Keratinocyte (primary cell): ENCODE results near the gene HIPK4.

Experiments used
- EZH2 ChIP-seq: IDR thresholded peaks from one replicate; pipeline ENCODE4 v1.6.1; 2012; ENCODE audit warnings: inconsistent platforms, mild to moderate bottlenecking, low read length, moderate library complexity
- TF ChIP-seq, protein P1 (sequence below), 3 experiments: IDR thresholded peaks in 1 of 3; conservative IDR thresholded peaks in 1 of 3; optimal IDR thresholded peaks in 1 of 3; 2 replicates in 2 of 3; 3 replicates in 1 of 3; pipeline versions ENCODE3 to v1.5.1; 2011; ENCODE audit warnings: low read length in 3 of 3, mild to moderate bottlenecking in 3 of 3, moderate library complexity in 2 of 3, control low read depth in 1 of 3, inconsistent platforms in 1 of 3; ENCODE audit not compliant: insufficient read depth in 2 of 3; ENCODE audit errors: extremely low read depth in 1 of 3

DNA sequence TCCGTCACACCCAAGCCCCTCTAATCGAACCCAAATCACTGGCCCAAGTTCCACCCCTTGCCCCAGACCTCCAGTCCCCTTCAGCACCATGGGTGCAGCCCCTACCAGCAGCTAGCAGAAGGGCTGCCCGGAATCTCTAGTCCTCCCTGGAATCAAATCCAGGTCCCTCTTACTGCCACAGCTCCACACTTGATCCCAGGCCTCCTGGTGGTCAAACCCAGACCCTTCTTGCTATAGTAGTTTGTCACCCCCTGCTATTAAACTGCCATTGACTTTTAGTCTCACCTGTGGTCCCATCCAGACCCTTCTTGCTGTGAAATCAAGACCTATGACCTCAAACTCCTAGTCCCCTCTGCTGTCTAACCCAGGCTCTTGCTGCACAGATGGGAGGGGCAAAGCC is 8.7 kb downstream of the HIPK4 start:
- TF ChIP-seq, protein P1, sequence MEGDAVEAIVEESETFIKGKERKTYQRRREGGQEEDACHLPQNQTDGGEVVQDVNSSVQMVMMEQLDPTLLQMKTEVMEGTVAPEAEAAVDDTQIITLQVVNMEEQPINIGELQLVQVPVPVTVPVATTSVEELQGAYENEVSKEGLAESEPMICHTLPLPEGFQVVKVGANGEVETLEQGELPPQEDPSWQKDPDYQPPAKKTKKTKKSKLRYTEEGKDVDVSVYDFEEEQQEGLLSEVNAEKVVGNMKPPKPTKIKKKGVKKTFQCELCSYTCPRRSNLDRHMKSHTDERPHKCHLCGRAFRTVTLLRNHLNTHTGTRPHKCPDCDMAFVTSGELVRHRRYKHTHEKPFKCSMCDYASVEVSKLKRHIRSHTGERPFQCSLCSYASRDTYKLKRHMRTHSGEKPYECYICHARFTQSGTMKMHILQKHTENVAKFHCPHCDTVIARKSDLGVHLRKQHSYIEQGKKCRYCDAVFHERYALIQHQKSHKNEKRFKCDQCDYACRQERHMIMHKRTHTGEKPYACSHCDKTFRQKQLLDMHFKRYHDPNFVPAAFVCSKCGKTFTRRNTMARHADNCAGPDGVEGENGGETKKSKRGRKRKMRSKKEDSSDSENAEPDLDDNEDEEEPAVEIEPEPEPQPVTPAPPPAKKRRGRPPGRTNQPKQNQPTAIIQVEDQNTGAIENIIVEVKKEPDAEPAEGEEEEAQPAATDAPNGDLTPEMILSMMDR (optimal IDR thresholded peaks at IDR 0.05 in 1 of 3, IDR thresholded peaks at IDR 0.05 in 1 of 3, conservative IDR thresholded peaks at IDR 0.05 in 1 of 3; ENCODE audit: extremely low read depth in 1 of 3, insufficient read depth in 2 of 3, low read length in 3 of 3) = no peak
- no peak for TF ChIP-seq EZH2
